GM21717 (cell line): Measurements from ENCODE around the gene HDAC4.

Experiments used
- ATAC-seq: cut with Tn5 transposase; IDR thresholded peaks from one replicate; pipeline ENCODE4 v1.9.1; 2021; ENCODE audit warnings: mild to moderate bottlenecking, moderate library complexity; ENCODE audit not compliant: unreplicated experiment

The HDAC4 gene

DNA sequence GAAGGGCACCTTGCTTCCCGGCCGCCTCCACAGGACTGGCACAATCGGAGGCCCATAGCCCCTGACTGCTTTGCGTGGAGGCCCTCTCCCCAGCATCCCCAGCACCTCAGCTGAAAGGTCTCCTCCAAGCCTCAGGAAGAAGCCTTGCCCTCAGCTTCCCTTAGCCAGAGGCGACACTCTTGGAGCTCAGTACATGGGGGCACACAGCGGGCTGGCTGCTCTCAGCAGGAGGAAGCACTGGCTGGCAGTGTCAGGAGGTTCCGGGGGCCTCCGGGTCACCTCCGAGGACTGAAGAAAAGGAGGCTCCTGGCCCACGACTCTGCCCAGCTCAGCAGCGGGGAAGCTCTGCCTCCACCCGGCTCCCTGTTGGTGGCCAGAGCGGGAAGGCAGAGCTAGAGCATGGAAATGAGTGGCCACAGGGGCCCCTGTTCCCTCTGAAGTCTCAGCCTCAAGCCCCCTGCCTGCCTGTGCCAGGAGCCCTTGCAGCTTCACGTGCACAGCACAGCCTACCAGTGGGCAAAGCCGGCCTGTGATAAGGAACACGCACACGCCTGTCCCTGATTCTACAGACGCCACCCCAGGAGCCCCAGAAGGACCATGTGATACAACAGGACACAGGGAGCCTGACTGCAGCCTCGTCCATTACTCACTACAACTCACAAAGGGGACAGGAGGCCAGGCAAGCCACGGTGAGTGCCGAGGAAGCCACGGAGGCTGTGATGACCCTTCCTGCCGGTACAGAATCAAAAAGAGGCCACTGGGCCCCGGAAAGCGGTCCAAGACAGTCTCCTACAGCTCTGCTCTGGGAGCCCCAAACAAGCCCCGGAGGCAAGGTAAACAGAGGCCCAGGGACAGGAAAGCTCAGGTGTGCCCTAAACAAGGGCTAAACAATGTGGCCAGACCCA, 15.5 kb downstream of the HDAC4 start:
- ATAC-seq: no peak

DNA sequence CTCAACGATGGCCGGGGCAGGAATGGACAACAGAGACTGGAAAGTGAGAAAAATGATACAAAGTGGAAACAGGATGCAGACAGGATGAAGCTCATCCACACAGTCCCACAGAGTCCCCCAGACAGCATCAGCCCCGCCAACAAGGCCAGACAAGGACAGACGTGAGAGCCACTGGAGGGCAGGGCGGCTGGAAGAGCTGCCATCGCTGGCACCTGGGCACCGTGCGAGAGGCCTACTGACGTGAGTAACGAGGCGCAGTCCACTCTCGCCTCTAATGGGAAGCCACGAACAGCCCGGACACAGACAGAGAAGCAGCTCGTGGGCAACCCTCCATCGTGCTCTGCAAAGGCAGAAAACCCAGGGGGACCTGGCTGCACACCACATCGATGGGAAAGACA, 17.1 kb downstream of the HDAC4 start:
- ATAC-seq: no peak

DNA sequence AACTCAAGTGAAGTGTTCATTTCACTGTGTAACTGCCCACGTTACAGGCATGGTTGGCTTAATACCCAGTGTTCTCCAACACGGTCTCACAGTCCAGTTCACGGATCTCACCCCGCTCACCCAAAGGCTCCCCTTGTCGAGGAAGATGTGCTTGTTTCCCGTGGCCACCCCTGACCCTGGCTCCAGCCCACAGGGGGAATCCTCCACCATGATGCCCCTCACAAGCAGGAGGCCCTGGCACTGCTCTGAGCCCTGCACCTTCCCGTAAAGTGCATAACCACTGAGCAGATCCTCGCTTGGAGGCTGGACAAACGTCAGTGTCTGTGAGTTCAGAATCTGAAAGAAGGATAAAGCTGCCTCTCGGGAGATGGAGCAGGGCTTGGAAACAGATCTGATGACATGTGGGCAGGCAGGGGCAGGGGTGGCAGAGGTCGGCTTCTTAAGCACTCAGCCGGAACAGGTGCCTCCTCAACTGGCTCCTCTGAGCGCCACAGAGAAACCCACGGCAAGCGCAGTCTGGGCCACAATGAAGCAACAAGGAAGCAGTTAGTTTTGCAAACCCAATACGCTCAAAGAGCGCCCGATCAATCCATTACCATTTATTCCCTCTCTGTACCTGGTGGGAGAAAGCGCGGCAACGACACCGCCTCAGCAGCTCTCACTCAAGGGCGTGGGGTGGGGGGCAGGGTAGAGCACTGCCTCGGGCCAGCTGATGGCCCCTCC, 17.6 kb downstream of the HDAC4 start:
- no peak for ATAC-seq

DNA sequence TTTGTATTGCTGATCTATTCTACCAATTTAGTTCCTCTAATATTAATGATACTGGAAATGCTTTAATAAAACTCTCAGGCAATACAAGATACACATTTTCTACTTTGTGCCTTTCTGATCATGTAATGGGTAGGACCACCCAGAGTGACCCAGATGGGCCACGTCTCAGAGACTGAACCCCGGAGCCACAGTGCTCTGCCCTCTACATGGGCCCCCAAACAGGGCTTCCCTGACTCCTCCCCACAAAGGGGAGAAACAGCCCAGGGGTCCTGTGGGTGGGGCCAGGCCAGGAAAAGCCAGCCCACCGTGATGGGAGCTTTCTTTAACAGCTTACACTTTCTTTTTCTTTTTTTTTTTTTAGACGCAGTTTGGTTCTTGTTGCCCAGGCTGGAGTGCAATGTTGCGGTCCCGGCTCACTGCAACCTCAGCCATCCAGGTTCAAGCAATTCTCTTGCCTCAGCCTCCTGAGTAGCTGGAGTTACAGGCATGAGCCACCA, 18.4 kb downstream of the HDAC4 start:
- no peak for ATAC-seq

GRCh38 chr2:239381709-239382134, 19.1 kb downstream of the HDAC4 start:
- peak; percentile 56 for ATAC-seq

- peak; percentile 45 for ATAC-seq
Observed at GRCh38 chr2:239380831-239381708, 19.8 kb downstream of the HDAC4 start.

- no peak for ATAC-seq
Observed at GRCh38 chr2:239379641-239380170, 21.1 kb downstream of the HDAC4 start.

DNA sequence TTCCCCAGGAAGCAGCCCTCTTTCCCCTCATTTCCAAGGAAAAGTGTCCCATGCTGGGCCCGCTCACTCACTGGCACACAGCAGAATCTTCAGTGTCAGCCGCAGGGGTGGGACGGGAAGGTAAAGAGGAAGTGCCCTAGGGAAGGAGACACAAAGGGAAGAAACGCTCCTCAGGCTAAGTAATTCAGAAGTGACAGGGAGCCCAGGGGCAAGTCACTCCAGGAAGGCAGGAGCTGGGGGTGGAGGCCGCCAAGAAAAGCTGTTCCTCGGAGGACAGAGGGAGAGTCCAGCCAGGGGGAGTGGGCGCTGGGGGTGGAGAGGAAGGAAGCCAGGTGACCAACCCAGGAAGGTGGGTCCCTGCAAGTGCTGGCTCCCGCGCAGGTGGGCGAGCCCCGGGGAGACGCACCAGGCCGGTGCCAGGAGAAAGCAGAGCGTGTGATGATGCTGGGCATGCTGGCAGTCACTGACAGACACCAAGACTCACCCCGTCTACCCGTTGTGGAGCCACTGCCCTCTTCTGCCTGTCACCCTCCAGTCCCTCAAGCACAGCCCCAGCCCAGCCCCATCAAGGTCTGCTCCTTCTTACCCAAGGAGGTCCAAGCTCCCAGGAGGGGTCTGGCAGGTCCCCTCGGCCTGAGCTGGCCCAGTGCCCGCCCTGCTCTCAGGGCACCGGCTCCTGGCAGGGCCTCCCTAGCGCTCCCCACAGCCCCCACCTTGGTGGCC, 21.7 kb downstream of the HDAC4 start:
- ATAC-seq: no peak

- ATAC-seq: no peak
Observed at GRCh38 chr2:239378021-239378917, 22.6 kb downstream of the HDAC4 start.

- ATAC-seq: no peak
Observed at GRCh38 chr2:239377591-239377990, 23.2 kb downstream of the HDAC4 start.

DNA sequence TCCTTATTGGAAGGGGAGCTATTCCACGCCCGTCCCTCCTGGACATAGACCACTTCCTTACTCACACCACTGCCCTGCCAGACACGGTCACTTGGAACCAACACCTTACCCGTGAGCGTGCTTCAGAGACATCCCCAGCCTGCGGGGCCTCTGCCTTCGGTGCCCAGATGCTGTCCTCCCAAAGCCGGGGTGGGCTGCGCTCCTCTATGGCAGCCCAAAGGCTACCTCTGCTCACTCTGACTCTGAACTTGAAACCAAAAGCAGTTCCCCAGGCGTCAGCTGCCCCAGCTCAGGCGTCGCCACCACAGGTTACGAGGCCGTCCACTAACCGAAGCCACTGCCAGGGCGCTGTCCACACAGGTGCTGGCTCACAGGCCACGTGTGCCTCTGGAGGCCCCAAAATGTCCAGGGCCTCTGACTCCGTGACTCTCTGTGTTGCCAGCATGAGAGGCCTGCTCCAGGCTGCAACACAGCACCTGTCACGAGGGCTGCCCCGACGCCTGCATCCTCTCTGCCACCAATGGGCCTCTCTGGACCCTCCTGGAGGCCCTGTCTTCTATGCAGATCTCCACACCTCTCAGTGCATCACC, 23.8 kb downstream of the HDAC4 start:
- ATAC-seq: no peak

DNA sequence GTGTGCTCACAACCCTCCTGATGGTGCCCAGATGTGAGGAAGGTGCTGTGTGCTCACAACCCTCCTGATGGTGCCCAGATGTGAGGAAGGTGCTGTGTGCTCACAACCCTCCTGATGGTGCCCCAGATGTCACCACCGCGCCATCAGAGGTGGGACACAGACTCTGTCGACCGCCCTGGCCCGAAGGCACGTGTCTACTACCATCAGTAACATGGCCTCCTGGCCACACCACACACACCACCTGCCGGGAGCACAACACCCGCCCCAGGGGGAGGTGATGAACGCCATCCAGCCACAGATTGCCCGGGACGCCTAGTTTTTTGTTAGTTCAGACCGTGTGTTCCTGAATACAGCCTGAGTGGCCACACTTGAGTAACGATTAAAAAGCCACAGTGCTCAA, 24.5 kb downstream of the HDAC4 start:
- no peak for ATAC-seq

GRCh38 chr2:239375278-239376061, 25.4 kb downstream of the HDAC4 start:
- ATAC-seq: no peak

GRCh38 chr2:239374896-239375277, 25.9 kb downstream of the HDAC4 start:
- ATAC-seq: no peak

DNA sequence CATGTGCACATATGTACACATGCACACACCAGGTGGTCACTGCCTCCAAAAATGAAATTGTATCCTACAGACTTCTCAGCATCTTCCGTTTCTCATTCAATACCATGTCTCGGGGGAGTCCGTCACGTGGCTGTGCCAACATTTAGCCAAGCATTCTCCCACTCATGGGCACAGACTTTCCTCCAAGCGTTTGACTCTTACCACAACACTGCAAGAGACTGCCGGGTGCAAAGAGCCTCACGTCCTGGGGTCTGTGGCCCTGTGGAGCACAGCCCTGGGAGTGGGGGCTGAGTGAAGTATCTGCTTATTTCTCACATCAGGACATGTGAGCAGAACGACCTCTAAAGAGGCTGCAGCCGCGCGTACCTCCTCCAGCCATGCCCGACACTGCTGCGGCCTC, 28.0 kb downstream of the HDAC4 start:
- ATAC-seq: no peak

DNA sequence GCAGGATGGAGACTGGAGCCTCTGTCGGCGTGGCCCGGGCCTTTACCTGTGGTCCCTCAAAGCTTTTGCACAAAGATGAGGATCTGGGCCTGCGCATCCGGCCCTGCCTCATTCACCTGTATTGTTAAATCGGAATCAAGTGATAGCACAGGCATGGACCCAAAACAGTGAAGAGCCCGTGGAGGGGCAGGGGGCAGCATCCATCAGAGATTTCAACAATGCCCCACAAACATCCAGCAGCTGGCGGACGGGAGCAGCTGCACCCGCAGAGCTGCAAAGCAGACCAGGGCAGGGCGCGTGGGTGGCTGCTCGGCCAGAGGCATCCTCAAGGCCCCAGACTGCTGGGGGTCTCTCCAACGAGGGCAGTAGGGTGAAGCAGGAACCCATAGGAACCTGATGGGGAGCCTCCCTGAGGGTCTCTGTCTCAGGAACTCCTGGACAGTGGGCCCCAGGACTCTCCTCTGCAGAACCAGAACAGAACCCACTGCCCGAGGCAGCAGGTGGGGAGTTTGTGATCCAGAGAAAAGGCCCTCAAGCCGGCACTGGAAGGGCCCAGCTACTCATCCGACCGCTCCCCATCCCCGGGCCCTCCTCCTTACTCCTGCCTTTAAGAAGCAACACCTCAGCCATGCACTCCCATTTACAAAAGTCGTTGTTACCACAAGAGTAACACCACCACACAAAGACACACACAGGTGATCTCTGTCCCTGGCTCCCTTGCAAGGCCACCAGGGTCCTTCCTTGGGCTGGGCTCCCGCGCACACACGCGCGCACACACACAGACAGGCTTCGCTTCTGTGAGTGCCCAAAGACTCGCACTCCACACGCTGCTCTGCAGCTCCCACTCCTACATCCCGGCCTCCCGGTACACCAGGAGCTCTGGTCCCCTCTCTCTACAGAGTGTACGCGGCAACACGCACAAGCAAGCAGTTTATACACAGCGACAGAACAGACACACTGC, 28.8 kb downstream of the HDAC4 start:
- no peak for ATAC-seq
